KMS-11 (cell line): ENCODE data around the gene MASP2.
"Not testable (repeated sequence)": the region's sequence is repeated elsewhere in the genome, so short reads cannot be mapped to it uniquely, and the experiment has no call there.

Experiments used
- H2AFZ ChIP-seq: fragments of 200-600 bp; sonication (generic); 2 replicates; pipeline ENCODE4 v1.6.1; 2016; ENCODE audit warnings: antibody characterized with exemption, mixed run types, low read depth
- H3K27ac ChIP-seq: fragments of 200-600 bp; sonication (generic); 2 replicates; pipeline ENCODE4 v1.6.1; 2016; ENCODE audit warnings: mild to moderate bottlenecking, mixed run types
- H3K27me3 ChIP-seq: fragments of 200-600 bp; sonication (generic); 2 replicates; pipeline ENCODE4 v1.6.1; 2017; ENCODE audit warnings: mild to moderate bottlenecking, low read depth, mixed run types, moderate library complexity; ENCODE audit not compliant: insufficient read depth
- H3K36me3 ChIP-seq: fragments of 200-600 bp; sonication (generic); 2 replicates; pipeline ENCODE4 v1.6.1; 2017; ENCODE audit warnings: mild to moderate bottlenecking, mixed run types; ENCODE audit not compliant: insufficient read depth
- H3K4me1 ChIP-seq: fragments of 200-600 bp; sonication (generic); 2 replicates; pipeline ENCODE4 v1.6.1; 2016; ENCODE audit warnings: mild to moderate bottlenecking, low read depth, mixed run types; ENCODE audit not compliant: poor library complexity, severe bottlenecking
- H3K4me2 ChIP-seq: fragments of 200-600 bp; sonication (generic); 2 replicates; pipeline ENCODE4 v1.7.0; 2016; ENCODE audit warnings: mild to moderate bottlenecking, mixed run types
- H3K4me3 ChIP-seq: fragments of 200-600 bp; sonication (generic); IDR thresholded peaks from 2 replicates; pipeline ENCODE4 v1.6.1; 2017; ENCODE audit warnings: low read depth, low read length, mixed read lengths; ENCODE audit not compliant: insufficient read depth
- H3K79me2 ChIP-seq: fragments of 200-600 bp; sonication (generic); 2 replicates; pipeline ENCODE4 v1.6.1; 2016; ENCODE audit warnings: low read depth, mixed run types; ENCODE audit not compliant: insufficient read depth
- H3K9ac ChIP-seq: fragments of 200-600 bp; sonication (generic); 2 replicates; pipeline ENCODE4 v1.6.1; 2016; ENCODE audit warnings: mild to moderate bottlenecking, mixed run types
- H4K20me1 ChIP-seq: fragments of 200-600 bp; sonication (generic); 2 replicates; pipeline ENCODE4 v1.6.1; 2016; ENCODE audit warnings: mild to moderate bottlenecking, mixed run types; ENCODE audit not compliant: insufficient read depth
- CTCF ChIP-seq: fragments of 200-600 bp; sonication (generic); conservative IDR thresholded peaks from 2 replicates; pipeline ENCODE4 v1.6.1; 2017; ENCODE audit warnings: low read depth, mild to moderate bottlenecking, antibody characterized with exemption, low read length, moderate library complexity, mixed read lengths

The MASP2 gene

DNA sequence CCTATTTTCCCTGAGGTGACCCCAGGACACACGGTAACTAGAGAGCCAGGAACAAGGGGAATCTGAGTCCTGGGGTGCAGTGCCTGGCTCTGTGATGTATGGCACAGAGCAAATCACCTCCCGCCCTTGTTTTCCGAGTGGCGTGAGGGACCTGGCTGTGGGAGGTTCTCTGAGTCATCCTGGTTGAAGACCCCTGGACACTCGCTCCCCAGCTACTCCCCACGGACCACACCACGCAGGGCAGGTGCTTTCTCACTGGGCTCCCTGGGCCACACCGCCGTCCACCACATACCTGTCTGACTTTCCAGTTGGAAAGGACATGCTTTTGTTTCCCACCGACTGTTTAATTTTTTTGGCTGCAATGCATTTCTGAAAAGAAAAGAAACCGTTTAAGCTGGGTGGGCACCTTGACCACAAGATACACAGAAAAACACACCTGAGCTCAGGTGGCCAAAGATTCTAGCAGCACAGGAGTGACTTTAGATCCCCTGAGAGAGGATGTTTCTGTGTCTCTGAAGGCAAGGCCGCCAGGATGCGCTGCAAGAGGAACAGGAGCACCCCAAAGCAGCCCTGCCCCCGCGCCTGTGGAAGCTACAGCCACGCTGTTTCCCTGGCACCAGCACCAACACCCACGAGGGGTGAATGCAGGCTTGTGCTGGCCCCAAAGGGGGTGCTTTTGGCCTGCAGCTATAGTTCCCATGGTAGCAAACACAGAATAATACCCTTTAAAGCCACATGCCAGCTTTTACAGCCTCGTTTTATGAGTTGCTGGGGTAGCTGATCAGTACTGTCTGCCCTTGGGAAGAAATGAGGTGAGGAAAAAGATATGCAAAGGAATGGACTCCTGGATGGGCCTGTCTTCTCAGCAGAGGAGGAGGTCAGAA lies 20.9 kb upstream of the MASP2 start:
- H3K4me2 ChIP-seq: no peak overlapping the region
- no peak overlapping the region for H3K4me3 ChIP-seq
- no peaks in the 10 kb centered on the region for H3K27me3 ChIP-seq
- no peak overlapping the region for H3K9ac ChIP-seq
- H4K20me1 ChIP-seq: no peaks in the 10 kb centered on the region
- H2AFZ ChIP-seq: no peak overlapping the region
- H3K36me3 ChIP-seq: peaks cover 6% of the 10 kb centered on the region; the same call in 1 of the 2 replicates
- H3K79me2 ChIP-seq: no peaks in the 10 kb centered on the region
- TF ChIP-seq CTCF: no peak
- H3K4me1 ChIP-seq: peaks cover 13% of the 10 kb centered on the region
- H3K27ac ChIP-seq: no peak overlapping the region

DNA sequence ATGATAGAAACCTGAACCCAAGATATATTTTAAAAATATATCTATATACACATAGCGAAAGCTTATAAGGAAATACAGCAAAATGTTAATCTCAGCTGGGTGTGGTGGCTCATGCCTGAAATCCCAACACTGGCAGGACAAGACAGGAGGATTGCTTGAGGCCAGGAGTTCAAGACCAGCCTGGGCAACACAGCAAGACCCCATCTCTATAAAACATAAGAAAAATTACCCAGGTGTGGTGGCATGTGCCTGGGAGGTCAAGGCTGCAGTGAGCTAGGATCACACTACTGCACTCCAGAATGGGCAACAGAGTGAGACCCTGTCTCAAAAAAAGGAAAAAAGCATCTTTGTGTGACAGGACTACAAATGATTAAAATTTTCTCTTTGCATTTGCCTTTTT lies 18.8 kb upstream of the MASP2 start:
- Histone ChIP-seq H3K27me3 (no peaks in the 10 kb centered on the region), H2AFZ (no peak overlapping the region), H3K4me2 (no peak overlapping the region), H3K27ac (no peak overlapping the region), H3K36me3 (peaks cover 2% of the 10 kb centered on the region; the same call in 1 of the 2 replicates), H3K4me3 (no peak overlapping the region), H3K9ac (no peak overlapping the region), H3K4me1 (peaks cover 35% of the 10 kb centered on the region), H3K79me2 (peaks cover 13% of the 10 kb centered on the region; the same call in 1 of the 2 replicates), H4K20me1 (no peaks in the 10 kb centered on the region)
- TF ChIP-seq CTCF: no peak

DNA sequence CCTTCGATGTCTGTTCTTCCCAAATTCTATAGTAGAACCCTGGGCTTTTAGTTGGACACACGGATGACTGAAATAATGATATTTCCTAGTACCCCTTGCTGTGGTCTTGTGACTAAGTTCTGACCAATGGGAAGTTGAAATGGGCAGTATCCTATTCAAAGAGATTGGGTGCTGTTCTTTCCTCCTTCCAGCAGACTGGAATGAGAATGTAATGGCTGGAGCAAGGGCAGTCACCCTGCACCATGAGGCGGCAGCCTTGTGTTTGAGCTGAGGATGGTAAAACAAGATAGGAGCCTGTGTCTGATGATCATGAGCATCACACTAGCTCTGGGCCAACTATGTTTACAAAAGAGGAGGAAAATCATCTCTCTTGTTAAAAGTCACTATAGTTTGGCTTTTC lies 17.9 kb upstream of the MASP2 start:
- Histone ChIP-seq H3K27ac (no peak overlapping the region), H3K9ac (no peak overlapping the region), H3K36me3 (peaks cover 2% of the 10 kb centered on the region; the same call in 1 of the 2 replicates), H3K79me2 (peaks cover 19% of the 10 kb centered on the region; the same call in 1 of the 2 replicates), H3K27me3 (no peaks in the 10 kb centered on the region), H2AFZ (no peak overlapping the region), H3K4me2 (no peak overlapping the region), H4K20me1 (no peaks in the 10 kb centered on the region), H3K4me3 (no peak overlapping the region), H3K4me1 (peaks cover 35% of the 10 kb centered on the region)
- no peak for TF ChIP-seq CTCF

DNA sequence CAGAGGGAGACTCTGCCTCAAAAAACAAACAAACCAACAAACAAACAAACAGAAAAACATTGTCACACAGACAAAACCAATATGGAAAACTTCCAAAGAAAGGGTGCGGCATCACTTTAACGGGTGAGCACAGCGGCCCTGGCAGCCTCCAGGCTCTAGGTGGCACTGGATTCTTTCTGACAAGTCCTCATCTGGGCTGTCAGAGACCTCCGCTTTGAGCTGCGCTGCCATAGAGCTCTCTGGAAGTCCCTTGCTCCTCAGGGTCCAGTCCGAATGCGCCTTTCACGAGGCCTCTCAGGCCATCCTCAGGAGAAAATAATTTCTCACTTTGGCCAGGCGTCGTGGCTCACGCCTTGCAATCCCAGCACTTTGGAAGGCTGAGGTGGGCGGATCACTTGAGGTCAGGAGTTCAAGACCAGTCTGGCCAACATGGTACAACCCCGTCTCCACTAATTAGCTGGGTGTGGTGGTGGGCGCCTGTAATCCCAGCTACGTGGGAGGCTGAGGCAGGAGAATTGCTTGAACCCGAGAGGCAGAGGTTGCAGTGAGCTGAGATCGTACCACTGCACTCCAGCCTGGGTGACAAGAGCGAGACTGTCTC lies 17.0 kb upstream of the MASP2 start:
- H3K4me2 ChIP-seq: peak overlapping the region; percentile 25; the same call in 1 of the 2 replicates
- H2AFZ ChIP-seq, H3K9ac ChIP-seq, H3K4me3 ChIP-seq, H3K27me3 ChIP-seq, H4K20me1 ChIP-seq, H3K36me3 ChIP-seq: not testable (repeated sequence)
- H3K27ac ChIP-seq: peak overlapping the region; percentile 56; the same call in 1 of the 2 replicates
- H3K4me1 ChIP-seq: peaks cover 35% of the 10 kb centered on the region
- peaks cover 25% of the 10 kb centered on the region; the same call in 1 of the 2 replicates for H3K79me2 ChIP-seq
